Gastroesophageal sphincter (tissue), 4 donors: Measurements from ENCODE around the gene CFAP57. TPM values are rescaled to one million over a fixed set of nuclear protein-coding genes. Genes with fewer than 3 reads are reported as not detected.

Experiments
- ATAC-seq: fragments of 150-250 bp; one replicate; pipeline ENCODE4 v1.9.1; 2016; ENCODE audit warnings: mild to moderate bottlenecking, moderate library complexity
- H3K27ac ChIP-seq, 4 donors: fragments of 200-600 bp; sonication (generic) in 3 of 4; 1 replicate in 3 of 4; 2 replicates in 1 of 4; pipeline ENCODE4 v1.5.1; 2016 to 2019
- H3K27me3 ChIP-seq: fragments of 200-600 bp; sonication (generic); one replicate; pipeline ENCODE4 v1.5.1; 2019
- H3K36me3 ChIP-seq, 2 donors: fragments of 200-600 bp; sonication (generic); one replicate each; pipeline ENCODE4 v1.5.1; 2019; ENCODE audit warnings: control low read depth in 1 of 2
- H3K4me1 ChIP-seq, 3 donors: fragments of 200-600 bp; sonication (generic); 1 replicate in 2 of 3; 2 replicates in 1 of 3; pipeline ENCODE4 v1.5.1; 2016 to 2019; ENCODE audit warnings: control low read depth in 2 of 3
- H3K4me3 ChIP-seq, 2 donors: fragments of 200-600 bp; sonication (generic); one replicate each; pipeline ENCODE4 v1.5.1; 2019; ENCODE audit warnings: mild to moderate bottlenecking in 1 of 2, moderate library complexity in 1 of 2
- H3K9me3 ChIP-seq, 3 donors: fragments of 200-600 bp; sonication (generic); one replicate each; pipeline ENCODE4 v1.5.1; 2017 to 2019; ENCODE audit warnings: control low read depth in 2 of 3
- CTCF ChIP-seq, 4 experiments: fragments of 200-600 bp in 2 of 4; fragments of 450-650 bp in 2 of 4; sonication (generic) in 1 of 4; IDR thresholded peaks; one replicate each; pipeline ENCODE4 v1.5.1; 2017 to 2019; ENCODE audit warnings: antibody characterized with exemption in 4 of 4, mild to moderate bottlenecking in 2 of 4, moderate library complexity in 2 of 4
- EP300 ChIP-seq: sonication (generic); formaldehyde crosslinking; IDR thresholded peaks from one replicate; pipeline ENCODE4 v1.6.1; 2017; ENCODE audit warnings: antibody characterized with exemption, mild to moderate bottlenecking
- POLR2A ChIP-seq, 2 donors: fragments of 450-650 bp; IDR thresholded peaks; one replicate each; pipeline ENCODE4 v1.6.1; 2017; ENCODE audit warnings: antibody characterized with exemption in 2 of 2, mild to moderate bottlenecking in 2 of 2, moderate library complexity in 1 of 2
- POLR2AphosphoS5 ChIP-seq: sonication (generic); formaldehyde crosslinking; IDR thresholded peaks from one replicate; pipeline ENCODE4 v1.6.1; 2017; ENCODE audit warnings: antibody characterized with exemption
- WGBS, 2 donors: methylation state at CpG; one replicate each; pipeline ENCODE4 v1.1.5; 2018; ENCODE audit warnings: low coverage in 1 of 2; 5-methylcytosine and 5-hydroxymethylcytosine counted together
- total RNA-seq, 4 donors: library from RNA; depleted of rRNA; stranded (reverse); fragments of >200 nt; gene quantifications; one replicate each; pipeline ENCODE4 v1.1.0, GENCODE V29; 2016

Gene CFAP57
- total RNA-seq, 4 donors from 2014 or later = not detected

DNA sequence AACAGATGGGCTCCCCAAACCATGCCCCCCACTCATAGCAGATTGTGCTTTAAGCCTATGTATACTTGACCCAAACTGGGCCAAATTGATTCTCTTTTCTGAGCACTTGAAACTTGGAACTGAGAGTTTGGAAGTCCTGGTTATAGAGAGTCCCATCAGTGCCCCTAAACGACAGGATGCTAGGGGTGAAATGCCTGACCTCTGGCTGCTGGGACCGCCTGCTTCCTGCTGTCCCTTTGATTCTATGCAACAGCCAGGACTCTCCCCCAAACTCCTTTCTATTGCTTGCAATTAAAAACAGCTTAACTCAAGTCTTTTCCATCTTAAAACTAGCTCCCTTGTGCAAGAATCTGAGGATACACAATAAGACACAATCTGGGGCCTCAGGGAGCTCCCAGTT, 108.6 kb downstream of the CFAP57 start:
- H3K4me1 ChIP-seq = no peaks in the 10 kb centered on the region
- H3K36me3 ChIP-seq = no peaks in the 10 kb centered on the region
- no peak overlapping the region for H3K4me3 ChIP-seq
- peaks cover 9% of the 10 kb centered on the region for H3K27me3 ChIP-seq
- no peaks in the 10 kb centered on the region for H3K9me3 ChIP-seq
- no peak for ATAC-seq
- WGBS, 2 donors = 40% methylated on average over 1 of the region's 2 CpGs; no CpG with 5 or more reads in 1 of the 2 donors
- no peak for TF ChIP-seq POLR2A (IDR thresholded peaks at IDR 0.05)
- TF ChIP-seq CTCF (IDR thresholded peaks at IDR 0.05) = no peak
- TF ChIP-seq POLR2AphosphoS5 = no peak
- TF ChIP-seq EP300 = no peak
- no peak overlapping the region for H3K27ac ChIP-seq

GRCh38 chr1:43282220-43283195, 110.4 kb downstream of the CFAP57 start:
- peaks cover 9% of the 10 kb centered on the region for H3K27me3 ChIP-seq
- WGBS, 2 donors = 71 to 73% methylated on average over 3 to 5 of the region's 15 CpGs
- no peaks in the 10 kb centered on the region for H3K36me3 ChIP-seq
- no peak overlapping the region for H3K4me3 ChIP-seq
- H3K4me1 ChIP-seq = no peaks in the 10 kb centered on the region
- no peak for TF ChIP-seq POLR2A (IDR thresholded peaks at IDR 0.05)
- TF ChIP-seq POLR2AphosphoS5 = no peak
- no peak for TF ChIP-seq EP300
- TF ChIP-seq CTCF (IDR thresholded peaks at IDR 0.05) = no peak
- no peak overlapping the region for H3K27ac ChIP-seq
- H3K9me3 ChIP-seq = no peaks in the 10 kb centered on the region
- ATAC-seq = no peak

DNA sequence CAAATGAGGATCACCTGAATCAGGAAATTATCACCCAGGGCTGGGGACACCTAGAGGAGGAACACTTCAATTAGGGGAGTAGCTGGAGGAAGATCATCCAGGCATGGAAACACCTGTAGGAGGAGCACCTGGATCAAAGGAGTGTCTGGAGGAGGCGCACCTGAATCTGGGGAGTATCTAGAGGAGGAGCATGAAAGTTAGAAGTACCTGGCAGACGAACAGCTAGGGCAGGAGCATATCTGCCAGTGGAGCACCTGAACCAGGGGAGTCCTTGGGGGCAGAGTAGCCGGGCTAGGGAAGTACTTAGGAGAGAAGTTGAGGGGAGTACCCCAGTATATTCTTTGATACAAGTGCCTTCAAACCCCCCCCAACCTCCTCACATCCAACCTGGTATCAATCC, 111.9 kb downstream of the CFAP57 start:
- Histone ChIP-seq H3K4me3 (no peak overlapping the region), H3K9me3 (no peaks in the 10 kb centered on the region), H3K27ac (no peak overlapping the region), H3K4me1 (no peaks in the 10 kb centered on the region), H3K27me3 (peaks cover 9% of the 10 kb centered on the region), H3K36me3 (no peaks in the 10 kb centered on the region)
- 96% methylated on average over 3 of the region's 3 CpGs; no CpG with 5 or more reads in 1 of the 2 donors for WGBS, 2 donors
- TF ChIP-seq POLR2AphosphoS5 (no peak), EP300 (no peak)
- ATAC-seq = no peak

- WGBS, 2 donors = 61 to 69% methylated on average over 2 of the region's 12 CpGs
- Histone ChIP-seq H3K27ac (no peak overlapping the region), H3K9me3 (no peaks in the 10 kb centered on the region), H3K27me3 (peaks cover 9% of the 10 kb centered on the region), H3K36me3 (no peaks in the 10 kb centered on the region), H3K4me1 (no peaks in the 10 kb centered on the region), H3K4me3 (no peak overlapping the region)
- no peak for TF ChIP-seq EP300
- TF ChIP-seq CTCF (IDR thresholded peaks at IDR 0.05) = no peak
- TF ChIP-seq POLR2A (IDR thresholded peaks at IDR 0.05) = no peak
- TF ChIP-seq POLR2AphosphoS5 = no peak
- ATAC-seq = no peak
These were observed 112.5 kb downstream of the CFAP57 start for GRCh38 chr1:43284546-43285110.

DNA sequence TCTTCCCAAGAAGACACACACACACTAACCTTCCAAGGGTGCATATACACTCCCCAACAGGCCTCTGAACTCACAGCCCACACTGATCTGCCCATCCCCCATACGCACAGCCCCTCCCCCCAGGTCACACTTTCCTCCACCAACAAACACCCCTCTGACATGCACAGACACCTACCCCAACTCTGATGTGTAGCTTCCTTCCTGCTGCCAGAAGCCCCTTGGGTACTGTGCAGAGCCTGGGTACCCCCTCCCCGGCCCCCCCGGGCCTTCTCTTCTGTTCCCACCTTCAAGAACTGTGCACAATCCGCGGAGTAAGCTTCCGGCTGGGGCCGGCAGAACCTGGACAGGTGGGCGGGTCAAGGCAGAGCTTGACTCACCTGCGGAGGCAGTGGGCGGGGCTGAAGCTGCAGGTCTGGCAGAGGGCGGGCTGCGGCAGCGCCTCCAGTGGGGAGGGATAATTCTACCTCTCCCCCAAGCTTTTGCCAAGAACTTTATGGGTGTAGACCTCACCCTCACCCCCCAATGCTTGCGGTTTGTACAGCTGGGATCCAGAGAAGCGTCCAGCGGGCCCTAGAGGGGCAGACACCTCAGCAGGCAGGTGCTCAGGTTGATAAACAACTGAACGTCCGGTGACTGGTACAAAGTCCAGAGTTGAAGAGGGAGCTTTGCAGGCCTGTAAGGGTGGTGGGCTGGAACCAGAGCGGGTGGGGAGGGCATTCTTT, 113.3 kb downstream of the CFAP57 start, which contains the start of gene C1orf210:
C1orf210 (minus strand) TSS at position 313 of the 722 bp plus-strand sequence. CDS start 2,311 bp downstream, outside the sequence.
- TF ChIP-seq POLR2A (IDR thresholded peaks at IDR 0.05) = no peak
- no peak for TF ChIP-seq EP300
- TF ChIP-seq CTCF (IDR thresholded peaks at IDR 0.05) = no peak
- TF ChIP-seq POLR2AphosphoS5 = no peak
- ATAC-seq = no peak
- Histone ChIP-seq H3K4me1 (no peaks in the 10 kb centered on the region), H3K9me3 (no peaks in the 10 kb centered on the region), H3K27ac (no peak within 1 kb of the TSS), H3K27me3 (peaks cover 9% of the 10 kb centered on the region), H3K4me3 (no peak within 1 kb of the TSS), H3K36me3 (no peaks in the 10 kb centered on the region)
- WGBS, 2 donors = 27 to 66% methylated on average over 3 to 4 of the region's 19 CpGs
